Measurements from ENCODE around the gene PTPRD.

The PTPRD gene

DNA sequence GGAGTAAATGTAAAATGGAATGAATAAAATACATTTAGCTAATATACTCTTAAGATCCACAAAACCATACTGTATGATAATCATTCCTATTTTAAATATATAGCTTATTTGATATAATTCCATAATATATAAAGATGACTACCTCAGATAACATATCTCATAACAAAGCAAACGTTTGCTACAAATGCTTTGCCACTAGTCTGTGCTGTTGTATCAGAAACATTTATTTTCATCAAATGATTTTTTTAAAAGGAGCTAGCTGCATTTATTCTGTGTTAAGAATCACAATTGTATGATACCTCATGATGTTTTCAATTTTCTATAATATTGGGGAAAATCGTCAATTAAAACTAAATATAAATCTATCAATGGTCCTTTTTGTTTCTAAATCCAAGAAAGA, 567.2 kb downstream of the PTPRD start:
- DNase-seq: no peak

DNA sequence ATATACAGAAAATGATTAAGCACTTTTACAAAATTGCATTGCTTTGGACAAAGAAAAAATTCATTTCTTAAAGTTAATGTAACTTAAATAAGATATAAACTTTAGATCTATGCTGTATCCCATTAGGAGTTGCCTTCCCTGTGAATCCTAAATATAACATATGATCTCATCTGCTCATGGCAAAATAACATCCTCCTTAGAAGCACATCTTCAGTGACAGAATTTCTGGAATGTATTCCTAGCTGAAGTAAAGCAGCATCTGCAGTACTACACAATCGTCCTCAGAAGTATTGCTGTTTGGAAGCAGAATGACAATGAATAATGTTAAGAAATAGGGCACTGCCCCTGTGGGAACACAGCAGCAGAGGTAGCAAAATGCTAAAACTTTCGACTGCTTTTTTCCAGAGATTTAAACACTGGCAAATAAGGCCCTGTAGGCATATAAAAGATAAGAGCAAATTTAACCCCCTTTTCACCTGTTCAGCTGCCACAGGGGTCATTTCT, 571.0 kb downstream of the PTPRD start:
- DNase-seq: no peak

DNA sequence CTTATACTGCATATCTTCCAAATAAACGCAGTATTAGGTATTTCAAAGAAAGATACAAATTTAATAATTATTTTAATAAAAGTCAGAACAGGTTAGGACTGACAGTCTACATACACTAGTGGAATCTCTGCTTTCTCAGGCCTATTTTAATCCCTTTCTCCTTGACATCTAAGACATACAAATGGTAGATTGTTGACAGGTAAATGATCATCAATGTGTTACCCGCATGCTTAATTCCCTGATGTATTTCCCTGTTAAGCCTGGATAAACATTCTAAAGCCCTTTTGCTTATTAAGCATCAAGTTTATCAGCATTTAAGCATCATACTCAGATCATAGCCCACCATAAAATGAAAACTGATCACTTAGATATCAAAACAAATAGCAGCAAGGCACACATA, 576.7 kb downstream of the PTPRD start:
- DNase-seq: no peak

GRCh38 chr9:10032166-10032565, 580.6 kb downstream of the PTPRD start:
- DNase-seq: no peak

DNA sequence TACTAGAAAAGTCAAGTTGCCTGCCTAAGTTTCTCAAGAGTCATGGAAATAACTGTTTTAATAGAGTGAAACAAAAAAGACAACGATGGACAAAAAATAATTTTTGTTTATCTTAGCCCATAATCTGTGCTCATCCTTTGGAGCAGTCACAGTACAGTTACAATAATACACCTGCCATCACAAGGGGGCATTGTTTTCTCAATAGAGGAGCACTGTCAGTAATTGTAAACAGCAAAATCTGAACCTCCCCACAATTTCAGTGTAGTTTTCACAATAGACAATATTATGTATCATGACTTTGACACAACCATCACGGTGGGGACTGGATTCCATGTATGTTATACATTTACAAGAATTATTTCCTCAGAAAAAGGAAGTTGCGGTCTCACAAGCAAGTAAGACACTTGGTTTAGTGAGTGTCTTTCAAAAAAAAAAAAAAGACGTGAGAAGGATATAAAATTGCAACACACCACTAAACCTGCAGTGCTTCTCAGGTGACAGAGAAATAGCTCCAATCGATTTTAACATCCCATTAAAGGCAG, 586.3 kb downstream of the PTPRD start:
- no peak for DNase-seq

GRCh38 chr9:10015755-10016154, 597.0 kb downstream of the PTPRD start:
- DNase-seq: no peak

- DNase-seq: no peak
Observed at GRCh38 chr9:10014889-10015288, 597.9 kb downstream of the PTPRD start.

DNA sequence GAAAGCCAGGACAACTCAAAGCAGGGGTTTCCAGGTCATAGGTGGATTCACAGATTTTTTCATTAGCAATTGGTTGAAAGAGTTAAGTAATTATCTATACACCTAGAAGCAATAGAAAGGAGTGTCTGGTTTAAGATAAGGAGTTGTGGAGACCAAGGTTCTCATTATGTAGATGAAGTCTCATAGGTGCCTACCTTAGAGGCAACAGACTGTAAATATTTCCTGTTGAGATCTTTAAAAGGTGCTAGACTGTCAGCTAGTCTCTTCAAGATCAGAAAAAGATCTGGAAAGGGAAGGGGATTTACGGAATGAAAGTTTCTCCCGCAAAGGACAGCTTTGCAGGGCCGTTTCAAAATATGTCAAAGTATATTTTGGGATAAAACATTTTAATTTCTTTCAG, 603.4 kb downstream of the PTPRD start:
- DNase-seq: no peak

- no peak for DNase-seq
Observed at GRCh38 chr9:10008101-10008799, 604.6 kb downstream of the PTPRD start.

DNA sequence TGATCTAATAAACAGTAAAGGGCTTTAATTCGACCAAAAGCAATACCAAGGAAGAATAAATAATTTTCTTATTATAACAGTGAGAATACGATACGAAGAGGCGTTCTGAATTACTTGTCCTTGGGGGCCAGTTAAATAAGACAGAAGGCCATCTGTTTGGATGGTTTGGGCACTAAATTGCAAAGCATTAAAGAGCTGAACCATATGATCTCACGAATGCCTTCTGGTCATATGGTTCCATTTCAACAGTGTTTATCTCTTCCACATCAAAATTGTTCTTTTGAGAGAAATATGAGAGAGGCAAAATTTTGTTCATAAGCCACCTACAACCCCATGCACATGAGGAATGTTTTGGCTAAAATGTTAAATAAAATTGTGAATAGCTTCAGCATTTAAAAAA, 605.4 kb downstream of the PTPRD start:
- DNase-seq: no peak

DNA sequence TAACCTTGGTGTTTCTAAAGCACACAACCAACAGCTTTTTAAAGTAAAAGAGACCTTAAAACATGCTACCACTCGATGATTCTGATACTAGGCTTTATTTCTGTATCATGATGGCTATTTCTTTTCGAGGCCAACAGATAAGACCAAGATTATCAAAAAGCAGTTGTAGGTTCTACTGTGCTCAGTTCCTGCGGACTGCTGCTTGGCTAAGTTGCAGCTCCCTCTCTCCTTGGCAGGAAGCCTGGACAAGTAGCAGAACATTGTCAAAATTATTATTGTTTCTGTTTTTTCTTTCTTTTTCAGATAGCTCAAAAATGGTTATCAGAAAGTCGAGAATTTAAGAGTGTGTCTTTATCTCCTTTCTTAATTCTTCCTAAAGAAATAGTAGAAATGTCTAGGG, 607.6 kb downstream of the PTPRD start:
- no peak for DNase-seq

- DNase-seq: no peak
Observed at GRCh38 chr9:10003047-10003446, 609.8 kb downstream of the PTPRD start.

GRCh38 chr9:10000669-10001068, 612.1 kb downstream of the PTPRD start:
- no peak for DNase-seq

GRCh38 chr9:9998491-9999287, 614.1 kb downstream of the PTPRD start:
- DNase-seq: no peak

- no peak for DNase-seq
Observed at GRCh38 chr9:9997585-9997984, 615.2 kb downstream of the PTPRD start.

GRCh38 chr9:9996259-9996658, 616.5 kb downstream of the PTPRD start:
- no peak for DNase-seq

- DNase-seq: no peak
Observed at GRCh38 chr9:9992936-9993335, 619.9 kb downstream of the PTPRD start.

GRCh38 chr9:9973062-9973461, 639.7 kb downstream of the PTPRD start:
- DNase-seq: no peak

DNA sequence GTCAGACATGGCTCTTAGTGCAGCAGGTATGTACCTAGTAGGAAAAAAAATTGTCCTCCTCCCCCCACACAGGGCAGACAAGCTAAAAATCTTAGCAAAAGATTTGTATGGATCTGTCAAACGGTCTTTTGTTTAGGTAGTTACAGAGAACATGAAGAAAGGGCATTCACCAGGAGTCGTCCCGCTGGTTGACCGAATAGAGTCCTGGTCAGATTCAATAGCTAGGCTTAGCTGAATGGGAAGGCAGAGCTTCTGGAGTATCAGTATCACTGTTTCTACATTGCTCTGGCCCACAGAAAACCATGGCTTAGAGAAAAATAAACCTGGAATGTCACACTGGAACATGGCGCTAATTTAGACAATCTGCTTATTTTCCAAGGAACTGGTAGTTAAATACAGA, 642.3 kb downstream of the PTPRD start:
- no peak for DNase-seq

DNA sequence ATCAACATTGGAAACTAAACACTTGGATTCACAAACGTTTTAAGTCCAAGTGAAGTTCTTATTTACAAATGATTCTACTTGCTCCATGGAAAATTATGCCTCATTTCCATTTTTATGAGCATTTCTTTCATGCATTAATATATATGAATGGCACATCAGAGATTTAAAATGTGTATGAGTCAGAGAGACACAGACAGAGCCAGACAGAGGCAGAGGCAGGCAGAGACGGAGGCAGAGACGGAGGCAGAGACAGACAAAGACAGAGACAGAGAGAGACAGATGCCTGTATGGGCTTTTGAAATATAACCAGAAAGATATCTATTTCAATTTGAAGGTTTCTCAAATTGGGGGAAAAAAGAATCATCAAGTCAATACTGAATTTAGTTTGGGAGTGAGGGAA, 649.0 kb downstream of the PTPRD start:
- DNase-seq: no peak

DNA sequence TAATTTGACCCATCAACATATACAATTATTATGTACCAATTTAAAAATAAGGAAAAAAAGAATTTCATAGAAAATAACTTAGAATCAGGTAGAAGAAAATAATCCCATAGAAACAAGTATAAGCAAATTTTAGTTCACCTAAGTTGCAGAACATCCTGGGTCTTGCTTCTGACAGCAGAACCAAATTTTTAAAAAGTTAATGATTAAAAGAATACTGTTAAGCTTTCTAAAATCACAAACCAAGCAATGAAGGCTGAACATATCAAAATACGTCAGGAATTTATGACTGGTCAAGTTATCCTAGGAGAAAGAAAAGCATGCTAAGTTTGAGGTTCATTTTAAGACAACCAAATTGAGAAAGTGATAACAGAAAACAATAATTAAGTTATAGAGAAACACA, 650.9 kb downstream of the PTPRD start:
- no peak for DNase-seq

DNA sequence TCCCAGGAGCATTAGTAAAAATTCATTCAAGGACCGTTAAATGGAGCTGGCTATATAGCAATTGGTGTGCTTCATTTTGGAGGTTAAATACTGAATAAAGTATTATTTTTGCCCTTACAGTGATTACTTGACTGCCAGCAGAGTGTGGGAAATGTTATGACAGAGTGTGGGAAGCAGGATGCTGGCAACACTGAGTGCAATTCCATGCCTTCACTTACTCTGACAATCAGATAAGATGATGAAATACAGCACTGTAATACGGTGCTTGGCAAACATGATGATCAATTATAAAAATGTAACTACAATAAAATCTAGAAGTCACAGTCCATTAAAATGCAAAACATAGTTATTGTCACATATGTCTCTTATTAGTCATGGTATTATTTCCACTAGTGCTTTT, 651.3 kb downstream of the PTPRD start:
- no peak for DNase-seq

- no peak for DNase-seq
Observed at GRCh38 chr9:9951556-9952160, 661.1 kb downstream of the PTPRD start.

DNA sequence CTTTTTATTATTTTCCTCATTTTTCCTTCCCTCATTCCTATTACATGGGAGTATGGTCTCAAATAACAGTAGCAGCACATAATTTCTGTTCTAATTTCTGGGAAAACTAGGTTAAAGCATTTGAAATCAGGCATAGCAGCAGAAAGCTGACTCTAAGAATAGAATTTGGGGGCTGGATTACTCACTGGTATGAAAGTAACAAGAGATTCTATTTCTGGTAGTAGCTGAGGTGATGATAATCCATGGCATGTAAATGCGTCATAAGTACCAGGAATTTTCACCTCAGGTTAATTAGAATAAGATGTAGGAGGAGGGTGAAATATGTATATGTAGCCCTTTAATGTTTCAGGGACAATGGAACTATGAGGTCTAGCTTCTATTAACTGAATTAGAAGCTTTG, 662.0 kb downstream of the PTPRD start:
- DNase-seq: no peak

Measured in activated CD4-positive, alpha-beta T cell treated with anti-CD3 and anti-CD28 coated beads, Interleukin-2, amount 50 U/mL, for 4 hours (primary cell).